ENCODE results near the gene STMN3.
"Not testable (repeated sequence)": the region's sequence is repeated elsewhere in the genome, so short reads cannot be mapped to it uniquely, and the experiment has no call there.

The STMN3 gene

DNA sequence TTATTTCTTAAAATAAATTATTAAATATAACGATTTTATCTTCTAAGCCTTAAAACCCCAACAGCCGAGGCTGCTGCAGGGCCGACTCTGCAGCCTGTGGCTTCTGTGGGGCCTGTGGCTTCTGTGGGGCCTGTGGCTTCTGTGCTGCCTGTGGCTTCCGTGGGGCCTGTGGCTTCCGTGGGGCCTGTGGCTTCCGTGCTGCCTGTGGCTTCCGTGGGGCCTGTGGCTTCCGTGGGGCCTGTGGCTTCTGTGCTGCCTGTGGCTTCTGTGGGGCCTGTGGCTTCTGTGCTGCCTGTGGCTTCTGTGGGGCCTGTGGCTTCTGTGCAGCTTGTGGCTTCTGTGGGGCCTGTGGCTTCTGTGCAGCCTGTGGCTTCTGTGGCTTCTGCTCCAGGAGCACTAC is 51.5 kb downstream of the STMN3 start:
- not testable (repeated sequence) for DNase-seq

DNA sequence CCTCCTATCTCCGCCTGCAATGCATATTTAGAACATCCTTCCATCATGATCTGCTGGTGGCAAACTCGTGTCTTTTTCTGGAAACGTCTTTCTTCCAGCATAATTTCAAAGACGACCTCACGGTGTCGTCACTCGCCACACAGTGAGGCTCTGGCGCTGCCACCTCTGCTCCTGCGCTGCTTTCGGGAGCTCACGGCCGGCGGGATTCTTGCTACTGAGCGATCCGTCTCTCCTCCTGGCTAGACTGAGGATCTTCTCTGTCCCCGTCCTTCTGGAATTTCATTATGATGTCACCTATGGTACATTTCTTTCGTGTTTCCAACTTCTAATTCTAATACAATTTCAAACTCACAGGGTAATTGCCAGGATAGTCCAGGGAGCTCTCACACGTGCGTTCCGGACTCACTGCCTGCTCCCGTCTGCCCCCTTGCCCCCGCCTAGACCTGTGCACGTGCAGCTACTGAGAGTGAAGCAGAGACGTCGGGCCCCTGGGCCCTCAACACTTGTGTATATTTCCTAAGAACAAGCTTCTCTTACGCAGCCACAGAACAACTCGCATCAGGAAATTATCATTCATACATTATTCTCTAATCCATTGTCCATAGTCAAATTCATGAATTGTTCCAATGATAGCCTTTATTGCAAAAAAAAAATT is 53.7 kb downstream of the STMN3 start:
- DNase-seq: no peak

DNA sequence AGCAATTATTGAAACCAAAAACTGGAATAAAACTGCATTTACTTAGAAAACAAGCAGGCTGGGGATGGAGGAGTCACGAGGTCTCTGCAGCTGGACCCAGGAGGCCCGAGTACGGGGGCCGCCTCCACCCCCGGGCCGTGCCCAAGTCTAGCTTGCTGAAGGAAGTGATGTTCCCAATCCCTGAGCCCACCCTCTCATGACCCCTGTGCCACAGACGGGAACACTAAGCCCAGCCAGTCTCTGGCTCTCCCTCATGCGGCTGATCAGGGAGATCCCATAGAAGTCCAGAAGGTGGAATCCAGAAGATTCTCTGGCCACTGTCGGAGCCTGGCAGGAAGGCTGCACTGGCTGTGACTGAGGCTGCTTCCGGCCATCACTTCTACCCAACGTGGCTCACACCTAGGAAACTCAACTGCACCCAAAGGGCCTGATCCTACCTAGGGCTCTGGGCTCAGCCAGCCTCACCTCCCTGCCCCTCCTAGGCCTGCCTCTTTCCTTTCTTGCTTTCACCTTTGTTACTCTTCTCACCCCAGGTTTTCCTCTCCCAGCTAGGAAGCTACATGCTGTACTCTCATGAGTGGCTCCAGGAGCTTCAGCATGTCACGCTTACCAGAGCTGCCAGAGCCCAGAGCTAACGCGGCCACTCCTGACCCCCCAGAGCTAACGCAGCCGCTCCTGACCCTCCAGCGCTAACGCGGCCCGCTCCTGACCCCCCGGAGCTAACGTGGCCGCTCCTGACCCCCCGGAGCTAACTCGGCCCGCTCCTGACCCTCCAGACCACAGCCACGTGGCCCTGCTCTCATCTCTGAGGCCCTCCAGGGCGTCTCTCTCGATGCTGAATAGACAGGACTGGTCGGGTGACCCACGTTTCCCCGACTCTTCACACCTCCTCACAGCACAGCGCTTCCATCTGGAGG is 54.5 kb downstream of the STMN3 start:
- no peak for DNase-seq

DNA sequence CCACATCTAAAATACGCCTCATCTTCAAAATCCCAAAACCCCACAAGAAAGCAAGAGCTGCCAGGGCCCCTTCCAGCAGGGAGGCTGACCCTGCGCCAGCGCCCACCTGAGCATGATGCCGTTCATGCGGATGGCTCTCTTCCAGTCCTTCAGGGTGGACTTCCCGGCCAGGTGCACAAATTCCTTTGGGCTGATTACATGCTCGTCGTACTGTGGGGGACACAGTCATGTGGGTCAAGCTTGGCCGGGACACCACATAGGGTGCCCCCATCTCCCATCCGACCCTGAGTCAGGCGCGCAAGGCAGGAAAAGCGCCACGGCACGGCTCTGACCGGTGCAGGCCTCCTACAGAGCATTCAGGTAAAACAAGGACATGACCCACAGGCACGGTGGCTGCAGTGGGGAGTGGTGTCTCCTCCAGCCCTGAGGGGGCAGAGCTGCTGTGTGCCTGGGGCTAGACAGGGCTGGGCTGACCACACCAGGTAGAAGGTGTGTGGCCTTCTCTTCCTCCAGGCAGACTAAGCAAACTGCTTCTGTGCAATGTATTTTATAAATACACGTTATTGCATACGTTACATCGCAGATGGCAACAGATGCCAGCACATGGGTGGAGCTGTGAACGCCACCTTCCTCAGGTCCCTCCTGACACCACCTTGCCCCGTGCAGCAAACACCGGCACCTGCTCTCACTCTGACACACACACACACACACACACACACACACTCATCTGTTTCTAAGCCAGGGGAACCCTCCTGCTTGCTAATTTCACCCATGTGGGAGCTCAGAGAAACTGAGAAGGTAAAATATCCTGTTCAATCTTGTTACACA is 55.4 kb downstream of the STMN3 start:
- no peak for DNase-seq

DNA sequence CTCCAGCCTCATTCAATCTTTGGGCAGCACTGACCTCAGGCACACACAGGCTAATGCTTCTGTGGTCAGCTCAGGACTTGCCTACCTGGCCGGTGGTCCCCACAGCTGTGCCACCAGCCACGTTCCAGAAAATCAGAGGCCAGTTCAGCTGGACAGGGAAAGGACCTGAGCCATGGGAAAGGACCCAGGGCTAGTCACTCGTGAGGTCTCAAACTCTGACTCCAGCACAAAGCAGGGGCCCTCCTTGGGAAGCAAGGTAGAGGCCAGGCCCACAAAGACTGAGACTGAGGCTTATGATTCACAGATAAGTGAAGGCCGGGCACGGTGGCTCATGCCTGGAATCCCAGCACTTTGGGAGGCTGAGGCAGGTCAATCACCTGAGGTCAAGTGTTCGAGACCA is 56.8 kb downstream of the STMN3 start:
- DNase-seq: no peak

DNA sequence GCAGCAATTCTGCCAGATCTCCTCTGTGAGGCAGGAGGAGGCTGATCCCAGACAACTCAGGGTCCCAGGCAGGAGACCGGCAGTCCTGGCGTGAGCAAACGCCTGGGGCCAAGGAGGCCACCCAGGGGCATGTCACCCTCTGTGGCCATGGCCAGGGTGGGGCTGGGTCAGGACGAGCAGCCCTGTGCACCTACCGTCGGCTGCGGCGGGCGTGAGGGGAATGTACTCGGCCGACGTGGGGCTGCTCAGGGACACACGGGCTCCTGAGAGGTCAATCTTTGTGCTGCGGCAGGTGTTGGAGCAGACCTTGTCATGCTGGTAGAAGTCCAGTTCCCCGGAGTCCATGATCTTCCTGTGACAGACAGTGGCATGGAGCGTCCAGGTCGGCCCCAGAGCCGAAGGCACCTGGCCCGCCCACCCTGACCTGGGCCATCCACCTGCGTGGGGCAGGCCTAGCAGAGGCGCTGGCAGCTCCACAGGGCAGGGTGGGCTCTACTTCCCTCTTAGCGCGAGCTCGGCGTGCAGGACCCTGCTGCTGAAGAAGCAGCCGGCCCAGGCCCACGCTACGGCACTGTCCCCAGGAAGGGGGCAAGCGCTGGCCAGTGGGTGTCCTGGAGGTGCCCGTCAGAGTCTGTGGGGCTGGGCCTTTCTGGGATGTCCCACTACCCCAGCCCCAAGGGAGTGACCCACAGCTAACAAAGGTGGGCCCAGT is 57.7 kb downstream of the STMN3 start:
- no peak for DNase-seq

DNA sequence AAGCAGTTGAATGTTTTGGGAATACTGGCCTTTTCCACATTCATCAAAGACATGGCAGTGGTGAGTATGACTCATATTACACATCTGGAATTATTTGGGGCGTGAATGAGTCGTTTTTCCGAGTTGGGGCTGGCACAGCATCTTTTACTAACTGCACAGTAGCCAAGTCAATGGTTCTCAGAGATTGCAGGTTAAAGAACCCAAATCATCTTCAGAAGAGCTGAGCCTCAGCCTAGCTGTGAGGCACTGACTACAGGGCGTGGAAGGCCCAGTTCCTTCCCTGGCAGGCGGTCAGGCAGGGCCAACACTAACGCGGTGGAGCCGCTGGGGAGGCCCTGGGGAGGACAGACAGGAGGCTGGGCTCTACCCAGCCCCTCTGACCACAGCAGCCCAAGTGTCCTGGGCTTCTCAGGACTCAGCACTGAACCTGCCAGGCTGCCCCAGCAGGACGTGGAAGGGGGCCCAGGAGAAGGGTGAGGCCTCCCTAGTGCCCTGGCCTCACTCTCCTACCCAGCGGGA is 59.1 kb downstream of the STMN3 start:
- no peak for DNase-seq

DNA sequence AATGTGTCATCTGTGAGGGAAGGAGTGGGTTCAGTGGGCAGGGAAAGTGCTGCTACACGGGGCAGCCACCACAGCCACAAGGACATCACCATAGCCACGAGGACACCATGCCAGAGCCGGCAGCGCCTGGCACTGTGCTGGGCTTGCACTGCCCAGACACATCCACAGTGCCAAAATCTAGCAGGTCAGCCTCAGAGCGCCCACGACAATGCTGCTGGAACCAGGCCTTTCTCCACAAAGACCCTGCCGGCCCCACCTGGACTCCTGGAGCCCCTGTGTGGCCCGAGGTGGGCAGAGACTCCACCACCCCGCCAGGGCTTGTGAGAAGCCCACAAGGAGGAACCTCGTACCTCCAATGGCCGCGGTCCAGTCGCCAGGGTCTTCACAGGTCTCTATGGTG is 60.6 kb downstream of the STMN3 start:
- no peak for DNase-seq

DNA sequence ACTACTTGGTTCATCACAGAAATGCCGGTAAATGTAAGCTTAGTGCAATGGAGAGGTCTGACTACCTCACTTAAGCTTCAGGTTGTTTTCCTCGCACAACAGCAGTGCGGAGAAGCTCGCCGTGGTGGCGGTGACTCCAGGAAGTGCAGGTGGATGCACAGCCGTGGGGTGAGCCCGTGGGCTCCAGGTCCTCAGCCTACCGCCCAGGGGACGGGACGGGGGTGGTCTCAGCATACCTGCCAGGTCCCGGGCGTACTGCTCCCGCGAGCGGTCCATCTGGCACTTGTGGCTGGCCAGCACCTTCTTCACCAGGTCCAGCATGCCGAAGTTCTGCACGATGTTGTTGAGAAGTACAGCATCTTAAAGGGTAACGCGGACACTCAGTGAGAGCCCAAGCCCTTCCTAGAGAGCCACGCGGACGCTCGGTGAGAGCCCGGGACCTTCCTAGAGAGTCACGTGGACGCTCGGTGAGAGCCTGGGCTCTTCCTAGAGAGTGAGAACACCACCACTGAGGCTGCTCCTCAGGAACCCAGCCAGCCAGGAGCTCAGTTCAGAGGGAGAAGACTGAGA is 61.4 kb downstream of the STMN3 start:
- DNase-seq: no peak

DNA sequence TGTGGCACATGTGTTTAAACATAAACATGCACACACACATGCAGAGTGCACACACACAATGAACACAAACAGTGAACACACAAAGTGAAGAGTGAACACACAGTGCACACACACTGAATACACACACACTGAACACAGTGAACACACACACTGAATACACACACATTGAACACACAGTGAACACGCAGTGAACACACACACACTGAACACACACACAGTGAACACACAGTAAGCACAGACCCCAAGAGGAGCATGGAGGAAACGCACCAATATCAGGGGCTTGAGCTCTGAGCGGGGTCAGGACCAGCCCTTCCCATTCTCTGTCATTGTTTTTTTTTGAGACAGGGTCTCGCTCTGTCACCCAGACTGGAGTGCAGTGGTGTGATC is 62.1 kb downstream of the STMN3 start:
- no peak for DNase-seq

DNA sequence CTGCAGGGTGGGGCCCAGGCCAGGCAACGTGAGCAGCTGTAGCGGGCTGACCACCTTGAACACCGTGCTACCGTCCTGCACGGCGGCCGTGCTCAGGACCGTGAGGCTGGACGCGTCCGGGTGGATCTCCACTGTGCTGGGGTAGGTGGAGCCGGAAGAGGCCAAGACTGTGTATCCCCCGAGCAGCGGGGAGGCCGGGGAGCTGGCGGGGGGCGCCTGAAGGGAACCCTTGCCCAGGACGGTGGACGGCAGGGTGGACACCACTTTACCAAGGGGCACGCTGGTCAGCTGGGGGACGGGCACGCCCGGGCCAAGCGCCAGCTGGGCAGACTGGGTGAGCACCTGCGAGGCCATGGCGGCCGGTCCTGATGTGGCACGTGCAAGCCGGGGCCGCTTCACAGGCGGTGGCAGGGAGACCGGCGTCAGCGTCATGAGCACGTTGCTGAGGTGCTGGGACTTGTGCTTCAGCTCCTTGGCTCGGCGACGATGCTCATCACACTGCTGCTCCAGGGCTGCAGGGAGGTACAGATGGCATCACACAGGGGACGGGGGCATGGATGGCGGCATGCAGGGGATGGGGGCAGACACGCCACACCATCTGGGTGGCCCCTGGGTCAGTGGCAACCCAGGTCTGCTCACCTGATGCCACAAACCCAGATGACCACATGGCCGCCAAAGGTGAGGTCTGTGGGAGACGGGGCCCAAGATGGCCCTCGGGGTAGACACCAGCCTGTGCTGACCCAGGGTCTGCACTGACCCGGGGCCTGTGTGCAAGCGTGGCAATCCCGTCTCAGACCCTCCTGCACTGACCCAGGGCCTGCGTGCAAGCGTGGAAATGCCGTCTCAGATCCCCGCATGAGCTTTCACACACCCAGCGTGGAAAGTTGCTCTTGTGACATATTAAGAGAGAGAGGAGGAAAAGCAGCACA is 62.7 kb downstream of the STMN3 start:
- DNase-seq: no peak
